Mesothelial cell of epicardium (in vitro differentiated cells): ENCODE data around the gene EFHC1. TPM values are rescaled to one million over a fixed set of nuclear protein-coding genes. Genes with fewer than 3 reads are reported as not detected.

ENCODE experiments used
- DNase-seq, 2 experiments: peaks; one replicate each; pipeline ENCODE4 v3.0.0; 2021; ENCODE audit warnings: low spot score in 2 of 2; ENCODE audit not compliant: unreplicated experiment in 2 of 2
- H3K27ac Mint-ChIP-seq: 2 replicates; pipeline ENCODE4 v1.8.0; 2021; ENCODE audit warnings: mixed read lengths
- H3K27me3 Mint-ChIP-seq: 2 replicates; pipeline ENCODE4 v1.8.0; 2021; ENCODE audit warnings: low read depth, mixed read lengths
- H3K36me3 Mint-ChIP-seq: 2 replicates; pipeline ENCODE4 v1.8.0; 2021; ENCODE audit warnings: mixed read lengths
- H3K4me1 Mint-ChIP-seq: 2 replicates; pipeline ENCODE4 v1.8.0; 2021; ENCODE audit warnings: mixed read lengths
- H3K4me3 Mint-ChIP-seq: 2 replicates; pipeline ENCODE4 v1.8.0; 2021; ENCODE audit warnings: mild to moderate bottlenecking, moderate library complexity, mixed read lengths
- H3K9me3 Mint-ChIP-seq: 2 replicates; pipeline ENCODE4 v1.8.0; 2021; ENCODE audit warnings: mixed read lengths
- CTCF ChIP-seq: fragments of 200-600 bp; sonication (generic); IDR thresholded peaks from one replicate; pipeline ENCODE4 v1.5.0; 2021; ENCODE audit warnings: antibody characterized with exemption; ENCODE audit not compliant: unreplicated experiment
- total RNA-seq: library from RNA; stranded (reverse); gene quantifications from 3 replicates; pipeline ENCODE4 v1.2.1, GENCODE V29; 2021

Gene EFHC1
- total RNA-seq, 1 donor from 2014 or later, result 34.4 TPM

DNA sequence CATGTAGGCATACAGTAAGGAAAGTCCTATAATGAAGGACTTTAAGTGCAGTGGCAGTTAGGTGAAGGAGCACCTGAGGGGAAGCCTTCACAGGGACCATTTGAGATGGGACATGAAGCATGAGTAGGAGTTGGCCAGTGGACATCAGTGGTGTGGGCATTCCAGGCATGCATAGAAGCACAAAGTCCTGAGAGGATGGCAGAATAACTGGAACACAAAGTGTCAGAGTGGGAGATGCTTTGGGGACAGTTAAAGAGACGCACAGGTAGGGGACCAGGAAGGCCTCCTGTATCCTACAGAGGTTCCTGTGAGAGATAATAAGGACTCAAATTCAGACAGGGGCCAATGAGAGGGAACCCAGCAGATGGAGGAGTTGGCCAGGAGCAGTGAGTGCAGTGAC, 26.4 kb upstream of the EFHC1 start:
- Mint-ChIP-seq H3K27me3 (no peaks in the 10 kb centered on the region), H3K36me3 (no peaks in the 10 kb centered on the region), H3K4me3 (no peak overlapping the region), H3K4me1 (peaks cover 24% of the 10 kb centered on the region), H3K9me3 (no peaks in the 10 kb centered on the region), H3K27ac (no peak overlapping the region)
- no peak for DNase-seq
- TF ChIP-seq CTCF, result no peak

DNA sequence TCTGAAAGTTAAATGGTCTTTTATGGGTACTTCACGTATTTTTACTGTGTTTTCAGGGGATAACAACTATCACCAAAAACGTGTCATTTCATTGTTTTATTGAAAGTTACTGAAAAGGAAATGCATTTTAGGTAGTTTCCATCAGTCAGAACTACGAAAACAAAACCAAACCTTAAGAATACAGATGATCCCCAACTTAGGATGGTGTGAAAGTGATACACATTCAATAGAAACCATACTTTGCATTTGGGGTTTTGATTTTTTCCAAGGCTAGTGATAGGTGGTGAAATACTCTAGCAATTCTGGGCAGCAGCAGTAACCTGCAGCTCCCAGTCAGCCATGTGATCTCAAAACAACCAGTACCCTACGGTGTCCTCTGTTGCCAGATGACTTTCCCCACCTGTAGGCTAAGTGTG, 25.9 kb upstream of the EFHC1 start:
- no peak overlapping the region for H3K27ac Mint-ChIP-seq

GRCh38 chr6:52395969-52396368, 24.2 kb upstream of the EFHC1 start:
- Mint-ChIP-seq H3K4me1 (peaks cover 9% of the 10 kb centered on the region), H3K27me3 (no peaks in the 10 kb centered on the region)

More for the DNA sequence above, 25.9 kb upstream of the EFHC1 start:
- no peak overlapping the region for H3K4me3 Mint-ChIP-seq
- no peak for DNase-seq
- peaks cover 19% of the 10 kb centered on the region for H3K4me1 Mint-ChIP-seq
- TF ChIP-seq CTCF, result no peak
- H3K27me3 Mint-ChIP-seq, result no peaks in the 10 kb centered on the region
- no peaks in the 10 kb centered on the region for H3K9me3 Mint-ChIP-seq
- H3K36me3 Mint-ChIP-seq, result no peaks in the 10 kb centered on the region

DNA sequence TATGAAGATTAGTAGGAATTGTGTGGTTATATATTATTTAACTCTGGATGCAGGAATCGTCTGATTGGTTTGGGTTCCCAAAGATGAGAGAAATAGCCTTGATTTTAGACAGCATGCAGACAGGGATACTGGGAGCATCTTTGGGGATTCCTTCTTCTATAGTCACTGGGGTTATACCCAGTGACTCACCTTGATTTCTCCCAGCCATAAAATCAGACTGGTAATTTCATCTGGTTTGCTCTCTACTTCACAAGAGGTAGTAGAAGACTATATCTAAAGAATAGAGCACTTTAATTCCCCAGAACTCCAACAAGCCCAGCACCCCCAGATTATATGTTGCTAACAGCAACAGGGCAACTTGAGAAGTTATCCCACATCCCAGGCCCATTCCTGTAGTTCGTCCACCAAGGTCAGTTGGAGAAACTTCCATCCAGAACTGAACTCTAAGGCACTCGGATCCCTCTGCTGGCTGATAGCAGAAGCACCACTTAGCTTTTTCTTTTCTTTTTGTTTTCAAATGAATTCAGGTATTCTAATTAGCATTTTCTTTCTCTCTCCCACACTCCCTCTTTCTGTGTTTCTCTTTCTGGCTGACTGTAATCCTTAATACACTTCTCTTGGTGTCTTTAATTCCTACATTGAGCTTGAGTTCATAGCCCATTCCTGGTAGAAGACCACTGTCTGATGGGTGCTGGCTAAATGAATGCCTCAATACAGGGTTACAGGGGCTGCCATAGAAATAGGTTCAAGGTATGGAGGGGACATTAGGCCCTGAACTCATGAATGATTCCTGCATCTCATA, 20.4 kb upstream of the EFHC1 start:
- Mint-ChIP-seq H3K36me3 (peaks cover 8% of the 10 kb centered on the region), H3K4me1 (peaks cover 6% of the 10 kb centered on the region), H3K4me3 (no peak overlapping the region), H3K27me3 (no peaks in the 10 kb centered on the region), H3K9me3 (no peaks in the 10 kb centered on the region), H3K27ac (no peak overlapping the region)
- peak; percentile 80 for TF ChIP-seq CTCF
- DNase-seq, result no peak

More at GRCh38 chr6:52395969-52396368, 24.2 kb upstream of the EFHC1 start:
- Mint-ChIP-seq H3K27ac (no peak overlapping the region), H3K4me3 (no peak overlapping the region), H3K9me3 (no peaks in the 10 kb centered on the region), H3K36me3 (no peaks in the 10 kb centered on the region)
- TF ChIP-seq CTCF, result no peak
- no peak for DNase-seq

DNA sequence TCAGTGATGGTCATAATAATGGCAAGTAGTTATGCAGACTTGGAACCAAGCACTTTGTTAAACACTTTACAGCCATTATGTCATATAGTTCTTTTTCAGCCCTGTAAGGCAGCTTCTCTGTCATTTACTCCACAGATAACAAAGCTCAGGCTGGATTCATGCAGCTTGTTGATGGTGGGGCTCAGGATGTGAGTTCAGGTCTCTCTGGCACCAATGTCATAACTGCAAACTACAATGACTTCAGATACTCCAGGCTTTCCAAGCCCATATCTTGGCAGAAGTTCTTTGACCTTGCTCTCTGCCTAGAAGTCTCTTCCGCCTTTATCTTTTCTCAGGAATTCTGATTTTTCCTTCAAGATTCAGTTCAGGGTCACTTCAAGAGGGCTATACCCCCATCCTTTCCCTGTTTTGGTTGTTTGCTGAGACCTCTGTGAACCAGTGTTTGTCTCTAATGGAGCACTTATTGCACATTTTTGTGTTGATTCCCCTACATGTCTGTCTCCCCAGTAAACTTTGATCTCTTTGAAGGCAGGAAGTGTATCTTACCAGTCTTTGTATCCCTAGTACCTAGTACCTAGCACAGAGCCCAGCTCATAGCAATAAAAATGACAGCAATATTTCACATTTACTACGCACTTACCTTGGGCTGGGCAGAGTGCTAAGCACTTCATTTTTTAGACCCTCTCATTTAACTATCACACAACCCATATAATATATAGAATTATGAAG, 19.7 kb upstream of the EFHC1 start:
- H3K27me3 Mint-ChIP-seq, result no peaks in the 10 kb centered on the region
- DNase-seq, result no peak
- no peak overlapping the region for H3K4me3 Mint-ChIP-seq
- H3K27ac Mint-ChIP-seq, result no peak overlapping the region
- H3K4me1 Mint-ChIP-seq, result peaks cover 6% of the 10 kb centered on the region
- H3K36me3 Mint-ChIP-seq, result peaks cover 8% of the 10 kb centered on the region
- no peak for TF ChIP-seq CTCF
- H3K9me3 Mint-ChIP-seq, result no peaks in the 10 kb centered on the region
